ENCODE results near the gene KLHL21. TPM values are rescaled to one million over a fixed set of nuclear protein-coding genes. Genes with fewer than 3 reads are reported as not detected.

KLHL21 gene
- total and polyA plus RNA-seq, 9 of the 15 experiments (the other 6 are each of a cell fraction or from before 2014, with no cell fraction given): 2.1 to 42.1 (median 17.5) TPM

- TF ChIP-seq SIX5 (IDR thresholded peaks at IDR 0.05; ENCODE audit: borderline replicate concordance in 1 of 2, insufficient read depth in 1 of 2, low read depth in 1 of 2, low read length in 2 of 2): 0 out of 4 replicates have a peak, but pooled peaks of 1 of the 2 experiments have one; percentile 9
- no peak for TF ChIP-seq TAL1 (IDR thresholded peaks at IDR 0.05)
- no peak for TF ChIP-seq SRSF9 (IDR thresholded peaks at IDR 0.05; ENCODE audit: borderline replicate concordance, low read depth, low read length)
- TF ChIP-seq ZNF764 (CRISPR knock-in tag; IDR thresholded peaks at IDR 0.05; ENCODE audit: low read depth): 0 out of 2 replicates have a peak, but pooled peaks have one; percentile 30
- peak; percentile 12; the same call in 1 of the 2 replicates for TF ChIP-seq PHF8 (IDR thresholded peaks at IDR 0.05; ENCODE audit: borderline replicate concordance, low read length)
- peak; percentile 91 for TF ChIP-seq HDAC8 (tag; IDR thresholded peaks at IDR 0.05)
- TF ChIP-seq ZBTB9 (CRISPR knock-in tag; IDR thresholded peaks at IDR 0.05): peak; percentile 82
- peak; percentile 64 for TF ChIP-seq VEZF1 (CRISPR knock-in tag; IDR thresholded peaks at IDR 0.05)
- no peak for TF ChIP-seq ZNF318 (IDR thresholded peaks at IDR 0.05; ENCODE audit: borderline replicate concordance in 1 of 2, low read depth in 1 of 2)
- TF ChIP-seq DMBX1 (CRISPR knock-in tag; IDR thresholded peaks at IDR 0.05; ENCODE audit: borderline replicate concordance): peak; percentile 73
- TF ChIP-seq ZNF75A (CRISPR knock-in tag; IDR thresholded peaks at IDR 0.05): 0 out of 2 replicates have a peak, but pooled peaks have one; percentile 40
- TF ChIP-seq TAF1 (IDR thresholded peaks at IDR 0.05; ENCODE audit: control insufficient read depth, extremely low read depth, insufficient read depth, low read length, severe bottlenecking): peak; percentile 51
- peak; percentile 69; the same call in 1 of the 2 replicates for TF ChIP-seq THAP7 (CRISPR knock-in tag; IDR thresholded peaks at IDR 0.05)
Measured at GRCh38 chr1:6603915-6604558, 1.4 kb upstream of the KLHL21 start (continued).
